Neural cell (in vitro differentiated cells): Measurements from ENCODE around the gene IFI35.
"Not testable (repeated sequence)": the region's sequence is repeated elsewhere in the genome, so short reads cannot be mapped to it uniquely, and the experiment has no call there.

Experiments
- CTCF ChIP-seq: fragments of 450-650 bp; IDR thresholded peaks from 2 replicates; pipeline ENCODE4 v1.5.1; 2014; ENCODE audit warnings: antibody characterized with exemption, mild to moderate bottlenecking, moderate library complexity; ENCODE audit not compliant: poor library complexity, severe bottlenecking
- EZH2 ChIP-seq: fragments of 200-600, 300-800 bp; shearing (Covaris generic), sonication (generic); IDR thresholded peaks from 2 replicates; pipeline ENCODE4 v1.6.1; 2014; ENCODE audit warnings: antibody characterized with exemption, low read length, borderline replicate concordance, mild to moderate bottlenecking; ENCODE audit not compliant: insufficient read depth, poor library complexity, severe bottlenecking
- MXI1 ChIP-seq: fragments of 450-650 bp; conservative IDR thresholded peaks from 2 replicates; pipeline ENCODE4 v1.6.1; 2014; ENCODE audit warnings: antibody characterized with exemption, mild to moderate bottlenecking; ENCODE audit not compliant: poor library complexity, severe bottlenecking
- POLR2AphosphoS5 ChIP-seq: IDR thresholded peaks from 2 replicates; pipeline ENCODE4 v1.6.1; 2012
- RAD21 ChIP-seq: fragments of 450-650 bp; conservative IDR thresholded peaks from 2 replicates; pipeline ENCODE4 v1.6.1; 2014; ENCODE audit warnings: antibody characterized with exemption, mild to moderate bottlenecking, moderate library complexity
- REST ChIP-seq: IDR thresholded peaks from 2 replicates; pipeline ENCODE4 v1.6.1; 2012; ENCODE audit warnings: borderline replicate concordance
- TAF1 ChIP-seq: IDR thresholded peaks from 2 replicates; pipeline ENCODE4 v1.6.1; 2012; ENCODE audit warnings: low read depth

DNA sequence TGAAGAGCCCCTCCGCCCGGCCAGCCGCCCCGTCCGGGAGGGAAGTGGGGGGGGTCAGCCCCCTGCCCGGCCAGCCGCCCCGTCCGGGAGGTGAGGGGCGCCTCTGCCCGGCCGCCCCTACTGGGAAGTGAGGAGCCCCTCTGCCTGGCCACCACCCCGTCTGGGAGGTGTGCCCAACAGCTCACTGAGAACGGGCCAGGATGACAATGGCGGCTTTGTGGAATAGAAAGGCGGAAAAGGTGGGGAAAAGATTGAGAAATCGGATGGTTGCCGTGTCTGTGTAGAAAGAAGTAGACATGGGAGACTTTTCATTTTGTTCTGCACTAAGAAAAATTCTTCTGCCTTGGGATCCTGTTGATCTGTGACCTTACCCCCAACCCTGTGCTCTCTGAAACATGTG is 33.3 kb upstream of the IFI35 start:
- TF ChIP-seq POLR2AphosphoS5, REST, CTCF, EZH2, RAD21, TAF1, MXI1: not testable (repeated sequence)
